Lower lobe of right lung (tissue), 2 donors: ENCODE results near the gene SMAD7. TPM values are rescaled to one million over a fixed set of nuclear protein-coding genes. Genes with fewer than 3 reads are reported as not detected.

Experiments used
- ATAC-seq, 2 donors: fragments of 200-7000 bp; cut with Tn5 transposase; one replicate each; pipeline ENCODE4 v1.9.1; 2020 to 2022; ENCODE audit warnings: mild to moderate bottlenecking in 2 of 2, moderate library complexity in 2 of 2
- DNase-seq: peaks from one replicate; pipeline ENCODE4 v3.0.0-alpha.2; 2020
- H3K27ac ChIP-seq: fragments of 200-600 bp; one replicate; pipeline ENCODE4 v1.8.0; 2022
- H3K27me3 ChIP-seq: fragments of 200-600 bp; one replicate; pipeline ENCODE4 v1.8.0; 2022; ENCODE audit warnings: low read depth
- H3K36me3 ChIP-seq: fragments of 200-600 bp; one replicate; pipeline ENCODE4 v1.8.0; 2022; ENCODE audit warnings: mild to moderate bottlenecking
- H3K4me1 ChIP-seq: fragments of 200-600 bp; one replicate; pipeline ENCODE4 v1.8.0; 2022
- H3K4me3 ChIP-seq: fragments of 200-600 bp; one replicate; pipeline ENCODE4 v1.8.0; 2022; ENCODE audit warnings: mild to moderate bottlenecking
- H3K9me3 ChIP-seq: fragments of 200-600 bp; one replicate; pipeline ENCODE4 v1.8.0; 2022
- intact Hi-C: fragments of 100-400 bp; cut with DNase I; formaldehyde crosslinking; loops from one replicate; pipeline ENCODE4 v1.11.0; 2022
- total RNA-seq: library from RNA; stranded (reverse); fragmentation: NEBNext Ultra II Directional; extraction: Animal tissue kit (Norgen Biotek cat#: 25700); gene quantifications from one replicate; pipeline ENCODE4 v1.2.1, GENCODE V29; 2021
- TF ChIP-seq, protein P1 (sequence below): fragments of 200-600 bp; IDR thresholded peaks from one replicate; pipeline ENCODE4 v1.8.0; 2022; ENCODE audit warnings: antibody characterized with exemption, mild to moderate bottlenecking
- donor health status: DM: no; HTN: yes; CAD: no; lungs with severe emphysema.

The SMAD7 gene
- total RNA-seq, 1 donor from 2014 or later: 63.4 TPM

DNA sequence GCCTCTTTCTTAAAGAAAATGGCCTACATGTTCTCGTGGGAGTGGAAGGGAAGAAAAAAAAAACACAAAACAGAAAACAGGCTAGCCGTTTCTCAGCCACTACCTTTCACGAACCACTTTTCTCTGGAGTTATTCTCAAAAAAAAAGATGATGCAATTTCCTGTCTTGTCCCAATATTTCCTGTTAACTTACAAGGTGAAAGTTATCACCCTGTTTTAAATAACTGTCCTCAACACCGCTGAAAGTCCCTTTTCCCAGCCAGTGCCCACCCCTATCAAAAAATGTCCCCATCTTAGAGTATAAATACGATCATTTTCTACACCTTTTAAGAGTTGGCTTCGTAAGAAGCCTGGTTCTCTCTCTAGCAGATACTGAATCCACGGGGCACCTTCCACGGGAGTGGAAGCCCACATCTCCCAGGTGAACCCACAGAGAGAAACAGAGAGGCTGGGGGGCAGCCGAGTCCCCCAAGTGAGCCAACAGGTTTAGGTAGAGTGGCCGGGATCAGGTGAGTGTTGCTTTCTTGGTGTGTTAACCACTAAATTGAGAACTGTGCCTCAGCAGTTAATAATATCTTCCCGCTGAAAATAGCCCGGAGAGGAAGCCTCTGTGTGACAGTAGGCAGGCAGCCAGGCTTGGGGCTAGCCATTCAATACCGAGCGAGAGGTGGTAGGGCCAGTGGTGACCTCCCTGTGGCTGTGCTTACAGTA, 15.9 kb downstream of the SMAD7 start:
- TF ChIP-seq, protein P1, sequence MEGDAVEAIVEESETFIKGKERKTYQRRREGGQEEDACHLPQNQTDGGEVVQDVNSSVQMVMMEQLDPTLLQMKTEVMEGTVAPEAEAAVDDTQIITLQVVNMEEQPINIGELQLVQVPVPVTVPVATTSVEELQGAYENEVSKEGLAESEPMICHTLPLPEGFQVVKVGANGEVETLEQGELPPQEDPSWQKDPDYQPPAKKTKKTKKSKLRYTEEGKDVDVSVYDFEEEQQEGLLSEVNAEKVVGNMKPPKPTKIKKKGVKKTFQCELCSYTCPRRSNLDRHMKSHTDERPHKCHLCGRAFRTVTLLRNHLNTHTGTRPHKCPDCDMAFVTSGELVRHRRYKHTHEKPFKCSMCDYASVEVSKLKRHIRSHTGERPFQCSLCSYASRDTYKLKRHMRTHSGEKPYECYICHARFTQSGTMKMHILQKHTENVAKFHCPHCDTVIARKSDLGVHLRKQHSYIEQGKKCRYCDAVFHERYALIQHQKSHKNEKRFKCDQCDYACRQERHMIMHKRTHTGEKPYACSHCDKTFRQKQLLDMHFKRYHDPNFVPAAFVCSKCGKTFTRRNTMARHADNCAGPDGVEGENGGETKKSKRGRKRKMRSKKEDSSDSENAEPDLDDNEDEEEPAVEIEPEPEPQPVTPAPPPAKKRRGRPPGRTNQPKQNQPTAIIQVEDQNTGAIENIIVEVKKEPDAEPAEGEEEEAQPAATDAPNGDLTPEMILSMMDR: no peak
- peaks cover 22% of the 10 kb centered on the region for H3K36me3 ChIP-seq
- H3K4me3 ChIP-seq: peak overlapping the region; percentile 41
- H3K4me1 ChIP-seq: peaks cover 95% of the 10 kb centered on the region
- DNase-seq (no peak), ATAC-seq (peak; percentile 13 to 22)
- peak overlapping the region; percentile 78 for H3K27ac ChIP-seq
- H3K9me3 ChIP-seq: no peaks in the 10 kb centered on the region
- intact Hi-C loops: no loop called here
- H3K27me3 ChIP-seq: no peaks in the 10 kb centered on the region

GRCh38 chr18:48934415-48934722, 16.4 kb downstream of the SMAD7 start:
- intact Hi-C loops: no loop called here

GRCh38 chr18:48933578-48934414, 17.0 kb downstream of the SMAD7 start:
- peaks cover 95% of the 10 kb centered on the region for H3K4me1 ChIP-seq
- H3K4me3 ChIP-seq: peak overlapping the region; percentile 41
- peak overlapping the region; percentile 78 for H3K27ac ChIP-seq
- TF ChIP-seq, protein P1: no peak
- peaks cover 22% of the 10 kb centered on the region for H3K36me3 ChIP-seq
- no peaks in the 10 kb centered on the region for H3K27me3 ChIP-seq
- no peaks in the 10 kb centered on the region for H3K9me3 ChIP-seq
- intact Hi-C loops: no loop called here
- DNase-seq (peak; percentile 73), ATAC-seq (peak; percentile 49 to 51)

More at GRCh38 chr18:48934415-48934722, 16.4 kb downstream of the SMAD7 start:
- no peak for DNase-seq
- Histone ChIP-seq H3K9me3 (no peaks in the 10 kb centered on the region), H3K27me3 (no peaks in the 10 kb centered on the region), H3K36me3 (peaks cover 22% of the 10 kb centered on the region), H3K4me3 (peak overlapping the region; percentile 41), H3K4me1 (peaks cover 95% of the 10 kb centered on the region), H3K27ac (peak overlapping the region; percentile 78)
- ATAC-seq: no peak
- TF ChIP-seq, protein P1: no peak

DNA sequence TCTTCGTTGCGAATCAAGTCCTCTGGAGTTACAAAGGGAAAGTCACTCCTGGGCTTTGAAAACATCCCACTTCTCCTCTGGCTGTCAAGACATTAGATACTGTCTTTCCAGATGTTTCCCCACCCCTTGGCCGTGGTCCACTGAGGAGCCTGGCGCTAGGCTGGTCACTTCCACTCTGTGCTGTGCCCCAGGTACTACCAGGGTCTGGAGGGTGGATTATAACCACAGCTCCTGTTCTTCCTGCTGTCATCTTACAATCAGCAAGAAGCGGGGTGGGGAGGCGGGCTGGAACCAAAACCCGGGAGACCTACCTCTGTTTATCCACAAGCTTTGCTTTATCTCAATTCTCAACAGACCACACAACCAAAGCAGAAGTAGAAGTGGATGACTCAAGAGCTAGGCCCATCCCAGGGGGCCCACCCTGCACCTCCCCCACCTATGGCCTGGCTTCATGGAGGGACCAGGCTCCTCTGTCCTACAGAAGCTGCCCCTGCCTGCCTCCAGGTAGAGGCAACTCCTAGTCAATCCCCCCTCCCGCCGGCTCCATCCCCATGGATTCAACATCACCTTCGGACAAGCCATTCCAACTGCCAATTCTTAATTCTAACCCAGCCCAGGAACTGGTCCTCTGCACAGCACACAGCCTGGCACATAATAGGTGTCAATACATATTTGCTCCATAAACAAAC, 17.8 kb downstream of the SMAD7 start:
- ATAC-seq (peak; percentile 7 to 13), DNase-seq (no peak)
- TF ChIP-seq, protein P1: no peak
- Histone ChIP-seq H3K27me3 (no peaks in the 10 kb centered on the region), H3K36me3 (peaks cover 15% of the 10 kb centered on the region), H3K4me3 (peak overlapping the region; percentile 41), H3K9me3 (no peaks in the 10 kb centered on the region), H3K4me1 (peaks cover 95% of the 10 kb centered on the region), H3K27ac (peak overlapping the region; percentile 78)
- intact Hi-C loops: no loop called here

- Histone ChIP-seq H3K4me1 (peaks cover 95% of the 10 kb centered on the region), H3K4me3 (peak overlapping the region; percentile 33), H3K9me3 (no peaks in the 10 kb centered on the region), H3K36me3 (peaks cover 13% of the 10 kb centered on the region), H3K27me3 (no peaks in the 10 kb centered on the region), H3K27ac (peak overlapping the region; percentile 78)
- DNase-seq: no peak
- no peak for ATAC-seq
- TF ChIP-seq, protein P1: no peak
- intact Hi-C loops: no loop called here
Observed at GRCh38 chr18:48932462-48932818, 18.3 kb downstream of the SMAD7 start.
